ENCODE results near the gene KCNJ9. TPM values are rescaled to one million over a fixed set of nuclear protein-coding genes. Genes with fewer than 3 reads are reported as not detected.

KCNJ9 gene
- total RNA-seq, 1 donor from 2014 or later = not detected

DNA sequence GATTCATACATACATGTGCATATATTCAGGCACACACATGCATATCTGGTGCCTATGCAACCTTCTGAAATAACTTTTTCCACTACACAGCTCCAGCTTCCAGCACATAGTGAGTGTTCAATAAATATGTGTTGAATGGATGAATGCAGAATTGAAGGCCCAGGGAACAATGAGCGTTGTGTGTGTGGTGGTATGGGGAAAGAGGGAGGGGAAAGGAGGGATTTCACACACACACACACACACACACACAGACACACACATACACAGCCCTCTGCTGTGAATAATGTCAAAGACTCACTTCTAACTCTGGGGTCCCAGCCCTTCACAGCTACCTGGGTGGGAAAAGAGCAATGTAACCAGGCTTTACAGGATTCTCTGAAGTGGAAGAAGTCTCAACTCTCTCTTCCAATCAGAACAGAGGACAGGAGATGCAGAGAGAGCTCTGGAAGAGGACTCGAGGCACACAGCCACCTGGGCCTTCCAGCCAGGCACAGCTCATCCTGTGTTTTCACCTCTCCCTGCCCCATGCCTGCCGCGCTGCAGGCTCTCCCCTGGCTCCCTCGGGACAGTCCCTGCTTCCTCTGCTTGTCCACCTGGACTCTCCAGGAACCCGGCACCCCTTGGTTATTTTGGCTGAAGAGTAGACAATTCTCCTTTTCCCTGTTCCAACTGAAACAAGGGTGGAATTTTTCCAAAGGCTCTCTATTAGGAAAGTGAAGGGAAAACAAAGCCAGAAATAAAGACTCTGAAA lies 22.5 kb downstream of the KCNJ9 start:
- DNase-seq (ENCODE audit: extremely low spot score in 2 of 2) = no peak
- no peak overlapping the region for H3K4me3 ChIP-seq
- peaks cover 11% of the 10 kb centered on the region for H3K4me1 ChIP-seq
- intact Hi-C loops (cut with DNase I) = no loop called here
- TF ChIP-seq, protein P1, sequence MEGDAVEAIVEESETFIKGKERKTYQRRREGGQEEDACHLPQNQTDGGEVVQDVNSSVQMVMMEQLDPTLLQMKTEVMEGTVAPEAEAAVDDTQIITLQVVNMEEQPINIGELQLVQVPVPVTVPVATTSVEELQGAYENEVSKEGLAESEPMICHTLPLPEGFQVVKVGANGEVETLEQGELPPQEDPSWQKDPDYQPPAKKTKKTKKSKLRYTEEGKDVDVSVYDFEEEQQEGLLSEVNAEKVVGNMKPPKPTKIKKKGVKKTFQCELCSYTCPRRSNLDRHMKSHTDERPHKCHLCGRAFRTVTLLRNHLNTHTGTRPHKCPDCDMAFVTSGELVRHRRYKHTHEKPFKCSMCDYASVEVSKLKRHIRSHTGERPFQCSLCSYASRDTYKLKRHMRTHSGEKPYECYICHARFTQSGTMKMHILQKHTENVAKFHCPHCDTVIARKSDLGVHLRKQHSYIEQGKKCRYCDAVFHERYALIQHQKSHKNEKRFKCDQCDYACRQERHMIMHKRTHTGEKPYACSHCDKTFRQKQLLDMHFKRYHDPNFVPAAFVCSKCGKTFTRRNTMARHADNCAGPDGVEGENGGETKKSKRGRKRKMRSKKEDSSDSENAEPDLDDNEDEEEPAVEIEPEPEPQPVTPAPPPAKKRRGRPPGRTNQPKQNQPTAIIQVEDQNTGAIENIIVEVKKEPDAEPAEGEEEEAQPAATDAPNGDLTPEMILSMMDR (IDR thresholded peaks at IDR 0.05) = no peak
- no peak for TF ChIP-seq POLR2AphosphoS5 (IDR thresholded peaks at IDR 0.05; ENCODE audit: insufficient read depth in 1 of 2, low read depth in 1 of 2)
- TF ChIP-seq POLR2A (IDR thresholded peaks at IDR 0.05) = no peak
- no peak overlapping the region for H3K27ac ChIP-seq
- no peaks in the 10 kb centered on the region for H3K27me3 ChIP-seq
- no peaks in the 10 kb centered on the region for H3K9me3 ChIP-seq
- H3K36me3 ChIP-seq = no peaks in the 10 kb centered on the region

GRCh38 chr1:160104486-160104885 lies 23.1 kb downstream of the KCNJ9 start:
- Histone ChIP-seq H3K27me3 (no peaks in the 10 kb centered on the region), H3K27ac (no peak overlapping the region), H3K9me3 (no peaks in the 10 kb centered on the region), H3K4me3 (no peak overlapping the region), H3K36me3 (no peaks in the 10 kb centered on the region), H3K4me1 (peaks cover 11% of the 10 kb centered on the region)
- DNase-seq (ENCODE audit: extremely low spot score in 2 of 2) = no peak
- intact Hi-C loops (cut with DNase I) = no loop called here
- TF ChIP-seq POLR2A (IDR thresholded peaks at IDR 0.05) = no peak
- no peak for TF ChIP-seq POLR2AphosphoS5 (IDR thresholded peaks at IDR 0.05; ENCODE audit: insufficient read depth in 1 of 2, low read depth in 1 of 2)
- TF ChIP-seq, protein P1 (IDR thresholded peaks at IDR 0.05) = no peak

GRCh38 chr1:160105155-160105554 lies 23.8 kb downstream of the KCNJ9 start:
- intact Hi-C loops (cut with DNase I) = loop anchor here (5.0 kb wide), 1 partner anchor 102 kb away; the partner anchor contains the start of gene PEA15
- H3K4me1 ChIP-seq = peaks cover 11% of the 10 kb centered on the region
- no peak overlapping the region for H3K27ac ChIP-seq
- no peak overlapping the region for H3K4me3 ChIP-seq
- H3K9me3 ChIP-seq = no peaks in the 10 kb centered on the region
- TF ChIP-seq POLR2AphosphoS5 (IDR thresholded peaks at IDR 0.05; ENCODE audit: insufficient read depth in 1 of 2, low read depth in 1 of 2) (no peak), POLR2A (IDR thresholded peaks at IDR 0.05) (no peak)
- TF ChIP-seq, protein P1 (IDR thresholded peaks at IDR 0.05) = no peak
- DNase-seq (ENCODE audit: extremely low spot score in 2 of 2) = no peak
- no peaks in the 10 kb centered on the region for H3K36me3 ChIP-seq
- H3K27me3 ChIP-seq = no peaks in the 10 kb centered on the region

DNA sequence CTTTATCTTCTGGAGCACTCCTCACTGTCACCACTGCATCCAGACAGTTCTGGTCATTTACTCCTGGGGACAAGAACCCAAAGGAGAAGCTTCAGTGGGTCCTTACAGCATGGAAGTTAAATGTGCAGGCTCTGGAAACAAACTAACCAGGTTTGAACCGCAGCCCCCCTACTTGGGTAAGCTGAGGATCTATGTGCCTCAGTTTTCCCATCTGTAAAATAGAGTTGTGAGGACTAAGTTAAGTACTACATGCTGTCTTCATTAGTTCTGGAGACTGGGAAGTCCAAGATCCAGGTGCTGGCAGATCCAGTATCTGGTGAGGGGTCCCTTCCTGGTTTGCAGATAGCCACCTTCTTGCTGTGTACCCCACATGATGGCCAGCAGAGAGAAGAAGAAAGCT lies 26.2 kb downstream of the KCNJ9 start:
- H3K36me3 ChIP-seq = no peaks in the 10 kb centered on the region
- H3K4me3 ChIP-seq = no peak overlapping the region
- no peaks in the 10 kb centered on the region for H3K4me1 ChIP-seq
- TF ChIP-seq, protein P1 (IDR thresholded peaks at IDR 0.05) = no peak
- no peak for TF ChIP-seq POLR2AphosphoS5 (IDR thresholded peaks at IDR 0.05; ENCODE audit: insufficient read depth in 1 of 2, low read depth in 1 of 2)
- TF ChIP-seq POLR2A (IDR thresholded peaks at IDR 0.05) = no peak
- H3K9me3 ChIP-seq = no peaks in the 10 kb centered on the region
- DNase-seq (ENCODE audit: extremely low spot score in 2 of 2) = no peak
- H3K27ac ChIP-seq = no peak overlapping the region
- intact Hi-C loops (cut with DNase I) = loop anchor here (5.0 kb wide), 1 partner anchor 100 kb away; the partner anchor contains the start of gene PEA15
- H3K27me3 ChIP-seq = no peaks in the 10 kb centered on the region
